Caco-2 (cell line): ENCODE data around the gene HSPA6. TPM values are rescaled to one million over a fixed set of nuclear protein-coding genes. Genes with fewer than 3 reads are reported as not detected.
"Not testable (repeated sequence)": the region's sequence is repeated elsewhere in the genome, so short reads cannot be mapped to it uniquely, and the experiment has no call there.

Experiments used
- BruUV-seq: library from RNA; stranded (reverse); fragments of 400-500 nt; replicated peaks from 2 replicates; lab custom pipeline; 2021; lab: Mats Ljungman, UMichigan
- CTCF ChIA-PET: fragments of 300-600 bp; sonication (Branson Sonifier 250); formaldehyde crosslinking; loops from one replicate; lab custom pipeline; 2022; ENCODE audit warnings: antibody characterized with exemption; lab: Charles Lee
- POLR2A ChIA-PET: fragments of 300-600 bp; sonication (Branson Sonifier 250); formaldehyde crosslinking; loops from one replicate; lab custom pipeline; 2022; ENCODE audit warnings: antibody characterized with exemption; lab: Charles Lee
- DNase-seq, 2 experiments: peaks; one replicate each; pipeline versions ENCODE4 v3.0.0 to v3.0.0-alpha.2; 2020 to 2022
- H3K27me3 ChIP-seq: replicated peaks from 2 replicates; pipeline ENCODE4 v1.6.0; 2011; ENCODE audit warnings: low read length; ENCODE audit not compliant: control insufficient read depth, insufficient read depth
- H3K36me3 ChIP-seq: 2 replicates; pipeline ENCODE4 v1.5.1; 2011; ENCODE audit warnings: low read length; ENCODE audit not compliant: control insufficient read depth, insufficient read depth
- H3K4me1 ChIP-seq: fragments of 250-450 bp; sonication (Bioruptor Pico); 2 replicates; pipeline ENCODE4 v1.5.1; 2020; ENCODE audit warnings: mild to moderate bottlenecking
- H3K4me3 ChIP-seq: 2 replicates; pipeline ENCODE4 v1.5.1; 2011; ENCODE audit warnings: low read depth, mild to moderate bottlenecking, control low read depth, low read length
- H3K9me3 ChIP-seq: fragments of 250-450 bp; sonication (Bioruptor Pico); 2 replicates; pipeline ENCODE4 v1.5.1; 2020; ENCODE audit warnings: mild to moderate bottlenecking, moderate library complexity
- H3K27ac Mint-ChIP-seq: one replicate; pipeline ENCODE4 v1.8.0; 2022; ENCODE audit warnings: mixed read lengths; ENCODE audit not compliant: unreplicated experiment
- H3K27me3 Mint-ChIP-seq: one replicate; pipeline ENCODE4 v1.8.0; 2022; ENCODE audit warnings: mixed read lengths; ENCODE audit not compliant: insufficient read depth, unreplicated experiment
- H3K36me3 Mint-ChIP-seq: one replicate; pipeline ENCODE4 v1.8.0; 2022; ENCODE audit warnings: mild to moderate bottlenecking, mixed read lengths; ENCODE audit not compliant: insufficient read depth, unreplicated experiment
- H3K4me1 Mint-ChIP-seq: one replicate; pipeline ENCODE4 v1.8.0; 2022; ENCODE audit warnings: low read depth, mixed read lengths; ENCODE audit not compliant: unreplicated experiment
- H3K4me3 Mint-ChIP-seq: one replicate; pipeline ENCODE4 v1.8.0; 2022; ENCODE audit warnings: mild to moderate bottlenecking, moderate library complexity, mixed read lengths; ENCODE audit not compliant: unreplicated experiment
- H3K9me3 Mint-ChIP-seq: one replicate; pipeline ENCODE4 v1.8.0; 2022; ENCODE audit warnings: mixed read lengths; ENCODE audit not compliant: unreplicated experiment
- intact Hi-C: fragments of 100-400 bp; cut with micrococcal nuclease; formaldehyde crosslinking; loops from one replicate; pipeline ENCODE4 v1.10.0; 2022; ENCODE audit not compliant: unreplicated experiment
- total RNA-seq: library from RNA; stranded (reverse); gene quantifications from 2 replicates; pipeline ENCODE4 v1.2.3, GENCODE V29; 2022

HSPA6 gene
- total RNA-seq, 1 experiment from 2014 or later: 0.32 TPM

GRCh38 chr1:161538925-161539479 is 14.7 kb downstream of the HSPA6 start:
- H3K4me3 ChIP-seq, DNase-seq, H3K9me3 Mint-ChIP-seq, CTCF ChIA-PET, H3K4me1 Mint-ChIP-seq, intact Hi-C loops, H3K27ac Mint-ChIP-seq, H3K27me3 ChIP-seq, H3K36me3 ChIP-seq, H3K27me3 Mint-ChIP-seq, H3K4me1 ChIP-seq, POLR2A ChIA-PET, BruUV-seq, H3K9me3 ChIP-seq: not testable (repeated sequence)
- peak overlapping the region; percentile 90 for H3K4me3 Mint-ChIP-seq
- peaks cover 14% of the 10 kb centered on the region for H3K36me3 Mint-ChIP-seq

- peak overlapping the region; percentile 27 for H3K4me3 ChIP-seq
- intact Hi-C loops, H3K4me1 ChIP-seq, H3K36me3 ChIP-seq, H3K27me3 ChIP-seq, H3K9me3 Mint-ChIP-seq, CTCF ChIA-PET, POLR2A ChIA-PET, BruUV-seq, H3K27me3 Mint-ChIP-seq, H3K9me3 ChIP-seq, H3K4me1 Mint-ChIP-seq: not testable (repeated sequence)
- peak; percentile 65 to 77 for DNase-seq
- Mint-ChIP-seq H3K4me3 (peak overlapping the region; percentile 90), H3K36me3 (peaks cover 14% of the 10 kb centered on the region), H3K27ac (peak overlapping the region; percentile 86)
Observed at GRCh38 chr1:161539731-161540569, 15.6 kb downstream of the HSPA6 start.

GRCh38 chr1:161540570-161540960 is 16.2 kb downstream of the HSPA6 start:
- H3K27me3 Mint-ChIP-seq, H3K36me3 ChIP-seq, H3K9me3 Mint-ChIP-seq, H3K4me1 Mint-ChIP-seq, DNase-seq, H3K27ac Mint-ChIP-seq, H3K4me3 ChIP-seq, intact Hi-C loops, H3K4me1 ChIP-seq, BruUV-seq, H3K9me3 ChIP-seq, H3K27me3 ChIP-seq, CTCF ChIA-PET, POLR2A ChIA-PET: not testable (repeated sequence)
- Mint-ChIP-seq H3K36me3 (peaks cover 14% of the 10 kb centered on the region), H3K4me3 (peak overlapping the region; percentile 90)

GRCh38 chr1:161542091-161542559 is 17.8 kb downstream of the HSPA6 start:
- BruUV-seq, H3K4me1 ChIP-seq, H3K4me3 ChIP-seq, H3K9me3 Mint-ChIP-seq, H3K27me3 Mint-ChIP-seq, H3K4me3 Mint-ChIP-seq, H3K27me3 ChIP-seq, H3K4me1 Mint-ChIP-seq, intact Hi-C loops, CTCF ChIA-PET, H3K27ac Mint-ChIP-seq, H3K9me3 ChIP-seq, DNase-seq, H3K36me3 ChIP-seq, POLR2A ChIA-PET: not testable (repeated sequence)
- H3K36me3 Mint-ChIP-seq: peaks cover 14% of the 10 kb centered on the region

GRCh38 chr1:161543125-161543524 is 18.8 kb downstream of the HSPA6 start:
- H3K9me3 ChIP-seq, DNase-seq, POLR2A ChIA-PET, H3K36me3 ChIP-seq, intact Hi-C loops, BruUV-seq, H3K27me3 ChIP-seq, CTCF ChIA-PET, H3K27ac Mint-ChIP-seq, H3K4me1 ChIP-seq, H3K4me3 Mint-ChIP-seq, H3K4me3 ChIP-seq, H3K4me1 Mint-ChIP-seq, H3K9me3 Mint-ChIP-seq, H3K27me3 Mint-ChIP-seq: not testable (repeated sequence)
- peaks cover 14% of the 10 kb centered on the region for H3K36me3 Mint-ChIP-seq

- BruUV-seq, H3K36me3 Mint-ChIP-seq, H3K27me3 Mint-ChIP-seq, H3K27me3 ChIP-seq, POLR2A ChIA-PET, intact Hi-C loops, H3K4me1 Mint-ChIP-seq, H3K4me3 ChIP-seq, H3K9me3 ChIP-seq, CTCF ChIA-PET, DNase-seq, H3K4me3 Mint-ChIP-seq, H3K36me3 ChIP-seq, H3K4me1 ChIP-seq, H3K27ac Mint-ChIP-seq, H3K9me3 Mint-ChIP-seq: not testable (repeated sequence)
Observed at GRCh38 chr1:161545005-161545731, 20.8 kb downstream of the HSPA6 start.
